SH-SY5Y (cell line): ENCODE results near the gene PSMD9.

Source experiments
- GATA2 ChIP-seq: IDR thresholded peaks from 2 replicates; pipeline ENCODE4 v1.6.1; 2011; ENCODE audit warnings: mild to moderate bottlenecking, low read depth, low read length
- GATA3 ChIP-seq: IDR thresholded peaks from 2 replicates; pipeline ENCODE4 v1.6.1; 2011; ENCODE audit warnings: low read depth, mild to moderate bottlenecking, low read length, moderate library complexity

DNA sequence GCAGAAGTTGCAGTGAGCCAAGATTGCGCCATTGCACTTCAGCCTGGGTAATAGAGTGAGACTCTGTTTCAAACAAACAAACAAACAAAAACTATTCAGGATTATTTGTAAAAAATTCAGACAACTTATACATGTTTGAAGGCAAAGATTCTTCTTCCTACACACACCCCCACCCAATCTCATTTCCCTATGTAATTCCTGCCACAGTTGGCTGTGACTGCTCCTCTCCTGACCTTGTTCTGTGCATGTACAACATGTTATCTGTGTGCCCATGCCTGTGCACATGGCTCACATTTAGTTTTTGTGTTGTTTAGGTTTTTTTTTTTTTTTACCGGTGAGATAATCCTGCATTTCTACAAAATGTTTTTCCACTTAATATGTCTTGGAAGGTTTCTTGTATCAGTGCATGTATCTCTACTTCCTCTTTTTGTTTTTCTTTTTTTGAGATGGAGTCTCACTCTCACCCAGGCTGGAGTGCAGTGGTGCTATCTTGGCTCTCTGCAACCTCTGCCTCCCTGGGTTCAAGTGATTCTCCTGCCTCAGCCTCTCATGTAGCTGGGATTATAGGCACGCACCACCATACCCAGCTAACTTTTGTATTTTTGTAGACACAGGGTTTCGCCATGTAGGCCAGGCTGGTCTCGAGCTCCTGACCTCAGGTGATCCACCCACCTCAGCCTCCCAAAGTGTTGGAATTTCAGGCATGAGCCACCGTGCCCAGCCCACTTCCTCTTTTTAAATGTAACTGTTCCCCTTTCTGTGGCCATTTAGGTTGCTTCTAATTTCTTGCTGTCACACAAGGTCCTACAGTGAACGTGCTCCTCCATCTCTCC, 38.5 kb downstream of the PSMD9 start:
- no peak for TF ChIP-seq GATA2
- TF ChIP-seq GATA3: no peak
